HepG2 (cell line): Measurements from ENCODE around the gene CCDC57. TPM values are rescaled to one million over a fixed set of nuclear protein-coding genes. Genes with fewer than 3 reads are reported as not detected.

ENCODE experiments used
- ATAC-seq: fragments of 200-7000 bp; cut with Tn5 transposase; 3 replicates; pipeline ENCODE4 v1.9.1; 2020; ENCODE audit warnings: mild to moderate bottlenecking, moderate library complexity
- BruUV-seq: library from RNA; stranded (reverse); fragments of 400-500 nt; replicated peaks from 2 replicates; lab custom pipeline; 2021; lab: Mats Ljungman, UMichigan
- CTCF ChIA-PET: fragments of 300-600 bp; formaldehyde crosslinking; extraction: SDS; loops from one replicate; lab custom pipeline; 2021; ENCODE audit warnings: low total read pairs, inconsistent platforms, low intra/inter-chr PET ratio; lab: Yijun Ruan, JAX
- POLR2A ChIA-PET: fragments of 350-600 bp; sonication (Branson Sonifier 250); formaldehyde crosslinking; loops from one replicate; lab custom pipeline; 2020; ENCODE audit warnings: antibody characterized with exemption, inconsistent platforms; lab: Yijun Ruan, JAX
- DNase-seq: peaks from one replicate; pipeline ENCODE4 v3.0.0-alpha.2; 2015; ENCODE audit warnings: low spot score
- FAIRE-seq: peaks from 3 replicates; lab custom pipeline; 2011; peaks lifted over from hg19 to GRCh38; lab: Jason Lieb, UNC
- H2AFZ ChIP-seq: one replicate; pipeline ENCODE4 v1.6.1; 2011; ENCODE audit warnings: low read length, inconsistent platforms
- H3K27ac ChIP-seq: fragments of 300-600 bp; 3 replicates; pipeline ENCODE4 v1.8.0; 2011; ENCODE audit warnings: mixed run types, mild to moderate bottlenecking, mixed read lengths, low read length, inconsistent platforms; ENCODE audit not compliant: insufficient read depth; ENCODE audit errors: extremely low read length
- H3K27me3 ChIP-seq, 2 experiments: fragments of 200-600 bp in 1 of 2; 2 replicates in 1 of 2; 3 replicates in 1 of 2; pipeline versions ENCODE4 v1.6.0 to v1.8.0; 2011; ENCODE audit warnings: low read length in 2 of 2, mild to moderate bottlenecking in 2 of 2, moderate library complexity in 2 of 2, inconsistent platforms in 1 of 2; ENCODE audit not compliant: insufficient read depth in 2 of 2, control insufficient read depth in 1 of 2
- H3K36me3 ChIP-seq, 2 experiments: fragments of 200-600 bp in 1 of 2; replicated peaks in 1 of 2; 2 replicates in 1 of 2; 3 replicates in 1 of 2; pipeline versions ENCODE4 v1.5.1 to v1.8.0; 2011; ENCODE audit warnings: low read length in 2 of 2, inconsistent platforms in 1 of 2; ENCODE audit not compliant: insufficient read depth in 2 of 2, control insufficient read depth in 1 of 2
- H3K4me1 ChIP-seq: 2 replicates; pipeline ENCODE4 v1.5.1; 2012; ENCODE audit warnings: low read length, inconsistent platforms; ENCODE audit not compliant: insufficient read depth
- H3K4me2 ChIP-seq: 2 replicates; pipeline ENCODE4 v1.6.0; 2011; ENCODE audit warnings: low read depth, low read length, inconsistent platforms
- H3K4me3 ChIP-seq, 3 experiments: fragments of 200-600 bp in 1 of 3; sonication (generic), shearing (Covaris generic) in 1 of 3; replicated peaks in 1 of 3; 2 replicates each; pipeline ENCODE4 v1.5.1; 2011 to 2016; ENCODE audit warnings: low read length in 3 of 3, inconsistent platforms in 2 of 3, low read depth in 2 of 3, mild to moderate bottlenecking in 2 of 3, control low read depth in 1 of 3, mixed read lengths in 1 of 3; ENCODE audit not compliant: insufficient read depth in 1 of 3
- H3K79me2 ChIP-seq: one replicate; pipeline ENCODE4 v1.6.1; 2011; ENCODE audit warnings: low read length, inconsistent platforms; ENCODE audit not compliant: insufficient read depth
- H3K9ac ChIP-seq: 2 replicates; pipeline ENCODE4 v1.6.0; 2011; ENCODE audit warnings: mild to moderate bottlenecking, low read depth, low read length, inconsistent platforms; ENCODE audit not compliant: insufficient read depth
- H3K9me3 ChIP-seq: 2 replicates; pipeline ENCODE4 v1.5.1; 2012; ENCODE audit warnings: mild to moderate bottlenecking, low read length
- H4K20me1 ChIP-seq: 2 replicates; pipeline ENCODE4 v1.6.0; 2011; ENCODE audit warnings: inconsistent platforms, mild to moderate bottlenecking, low read length, moderate library complexity; ENCODE audit not compliant: insufficient read depth
- MAZ ChIP-seq, 2 experiments: sonication (generic) in 1 of 2; formaldehyde crosslinking in 1 of 2; IDR thresholded peaks; 2 replicates each; pipeline versions ENCODE4 v1.5.0 to v1.6.1; 2012 to 2020; ENCODE audit warnings: low read depth in 2 of 2, mild to moderate bottlenecking in 2 of 2, borderline replicate concordance in 1 of 2, improper control_type of control experiment in 1 of 2, low read length in 1 of 2, missing genetic modification reagents in 1 of 2, moderate library complexity in 1 of 2
- NFYC ChIP-seq: IDR thresholded peaks from 2 replicates; pipeline ENCODE4 v1.6.1; 2016; ENCODE audit warnings: missing genetic modification reagents, missing compliant biosample characterization
- PRMT3 ChIP-seq: sonication (generic); formaldehyde crosslinking; IDR thresholded peaks from 2 replicates; pipeline ENCODE4 v1.8.1; 2022; ENCODE audit warnings: low read depth, mild to moderate bottlenecking, moderate library complexity, missing genetic modification reagents, borderline replicate concordance
- RCOR2 ChIP-seq: IDR thresholded peaks from 2 replicates; pipeline ENCODE4 v1.6.1; 2016; ENCODE audit warnings: missing biosample characterization, missing genetic modification reagents
- ZNF251 ChIP-seq: sonication (generic); formaldehyde crosslinking; IDR thresholded peaks from 2 replicates; pipeline ENCODE4 v1.9.0; 2021; ENCODE audit warnings: mild to moderate bottlenecking, missing genetic modification reagents
- ZNF546 ChIP-seq: sonication (generic); formaldehyde crosslinking; conservative IDR thresholded peaks from 2 replicates; pipeline ENCODE4 v1.8.1; 2023; ENCODE audit warnings: mild to moderate bottlenecking, missing genetic modification reagents
- WGBS: methylation state at CpG from one replicate; pipeline ENCODE4 v1.1.6; 2017; ENCODE audit warnings: low lambda C conversion rate; 5-methylcytosine and 5-hydroxymethylcytosine counted together
- in situ Hi-C: cut with HindIII; loops from 2 replicates; pipeline ENCODE4 v1.10.0; 2017; ENCODE audit warnings: low pct_unique_long_range_greater_than_20kb; ENCODE audit not compliant: extremely low pct_ligation_motif_present
- intact Hi-C: fragments of 100-400 bp; cut with micrococcal nuclease; formaldehyde crosslinking; loops from one replicate; pipeline ENCODE4 v1.10.0; 2022; ENCODE audit not compliant: unreplicated experiment
- polyA plus RNA-seq, 8 experiments: library from polyadenylated mRNA; depleted of rRNA in 3 of 8; stranded (reverse) in 7 of 8; unstranded in 1 of 8; fragments of >200 nt; fragmentation: Illumina TruSeq in 4 of 8; extraction: Trizol in 4 of 8; gene quantifications; 2 replicates each; pipeline versions ENCODE4 v1.2.1 to v1.2.3, GENCODE V29; 2011 to 2016; ENCODE audit warnings: low read depth in 4 of 8, missing spikeins in 1 of 8, mixed read lengths in 1 of 8; ENCODE audit not compliant: insufficient read depth in 1 of 8
- total RNA-seq, 5 experiments: library from RNA; depleted of rRNA; stranded (reverse); fragments of >200 nt; fragmentation: Illumina TruSeq; extraction: Trizol; gene quantifications; 2 replicates each; pipeline ENCODE4 v1.2.3, GENCODE V29; 2016; ENCODE audit warnings: low read depth in 1 of 5
- TF ChIP-seq, protein P1 (sequence below): sonication (generic); formaldehyde crosslinking; IDR thresholded peaks from 2 replicates; pipeline ENCODE4 v1.5.0; 2020; ENCODE audit warnings: mild to moderate bottlenecking, missing genetic modification reagents, moderate library complexity
- TF ChIP-seq, protein P2 (sequence below), 2 experiments: fragments of 450-650 bp in 1 of 2; sonication (generic) in 1 of 2; formaldehyde crosslinking in 1 of 2; IDR thresholded peaks; 2 replicates each; pipeline versions ENCODE4 v1.6.1 to v1.8.0; 2016 to 2022; ENCODE audit warnings: antibody characterized with exemption in 1 of 2, mild to moderate bottlenecking in 1 of 2, missing genetic modification reagents in 1 of 2
- TF ChIP-seq, protein P3 (sequence below): sonication (generic); formaldehyde crosslinking; IDR thresholded peaks from 2 replicates; pipeline ENCODE4 v1.4.0; 2020; ENCODE audit warnings: missing genetic modification reagents

CCDC57 gene
- total and polyA plus RNA-seq, 2 of the 13 experiments (the other 11 are each of a cell fraction or from before 2014, with no cell fraction given) = 59.3 to 59.9 TPM

DNA sequence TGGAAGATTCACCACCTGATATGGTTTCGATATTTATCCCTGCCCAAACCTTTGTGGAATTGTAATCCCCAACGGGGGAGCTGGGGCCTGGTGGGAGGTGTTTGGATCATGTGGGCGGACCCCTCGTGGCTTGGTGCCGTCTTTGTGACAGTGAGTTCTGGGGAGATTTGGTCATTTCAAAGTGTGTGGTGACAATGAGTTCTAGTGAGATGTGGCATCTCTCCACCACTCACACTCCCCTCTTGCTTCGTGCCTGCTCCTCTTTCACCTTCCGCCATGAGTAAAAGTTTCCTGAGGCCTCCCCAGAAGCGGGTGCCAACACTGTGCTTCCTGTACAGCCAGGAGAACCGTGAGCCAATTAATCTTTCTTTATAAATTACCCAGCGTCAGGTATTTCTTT is 9.7 kb downstream of the CCDC57 start:
- ChIA-PET POLR2A (no interaction called here), CTCF (no interaction called here)
- FAIRE-seq (no peak), ATAC-seq (no peak), DNase-seq (no peak)
- Histone ChIP-seq H3K27me3 (no peaks in the 10 kb centered on the region), H3K4me2 (no peak overlapping the region), H3K36me3 (peaks cover 3 to 7% of the 10 kb centered on the region in 2 experiments; a peak in 4 of 5 replicates), H3K79me2 (no peaks in the 10 kb centered on the region), H3K9me3 (no peaks in the 10 kb centered on the region), H2AFZ (no peak overlapping the region), H3K4me3 (no peak overlapping the region), H3K4me1 (peaks cover 20% of the 10 kb centered on the region), H4K20me1 (no peaks in the 10 kb centered on the region), H3K9ac (no peak overlapping the region), H3K27ac (no peak overlapping the region)
- intact Hi-C loops (no loop called here), in situ Hi-C loops (no loop called here)
- no TSS peak for BruUV-seq
- 87% methylated on average over 10 of the region's 10 CpGs for WGBS
- TF ChIP-seq ZNF251 = no peak
- no peak for TF ChIP-seq MAZ (IDR thresholded peaks at IDR 0.05; ENCODE audit: borderline replicate concordance, low read depth, low read length)
- no peak for TF ChIP-seq MAZ (CRISPR knock-in tag; IDR thresholded peaks at IDR 0.05; ENCODE audit: low read depth)
- TF ChIP-seq, protein P1, sequence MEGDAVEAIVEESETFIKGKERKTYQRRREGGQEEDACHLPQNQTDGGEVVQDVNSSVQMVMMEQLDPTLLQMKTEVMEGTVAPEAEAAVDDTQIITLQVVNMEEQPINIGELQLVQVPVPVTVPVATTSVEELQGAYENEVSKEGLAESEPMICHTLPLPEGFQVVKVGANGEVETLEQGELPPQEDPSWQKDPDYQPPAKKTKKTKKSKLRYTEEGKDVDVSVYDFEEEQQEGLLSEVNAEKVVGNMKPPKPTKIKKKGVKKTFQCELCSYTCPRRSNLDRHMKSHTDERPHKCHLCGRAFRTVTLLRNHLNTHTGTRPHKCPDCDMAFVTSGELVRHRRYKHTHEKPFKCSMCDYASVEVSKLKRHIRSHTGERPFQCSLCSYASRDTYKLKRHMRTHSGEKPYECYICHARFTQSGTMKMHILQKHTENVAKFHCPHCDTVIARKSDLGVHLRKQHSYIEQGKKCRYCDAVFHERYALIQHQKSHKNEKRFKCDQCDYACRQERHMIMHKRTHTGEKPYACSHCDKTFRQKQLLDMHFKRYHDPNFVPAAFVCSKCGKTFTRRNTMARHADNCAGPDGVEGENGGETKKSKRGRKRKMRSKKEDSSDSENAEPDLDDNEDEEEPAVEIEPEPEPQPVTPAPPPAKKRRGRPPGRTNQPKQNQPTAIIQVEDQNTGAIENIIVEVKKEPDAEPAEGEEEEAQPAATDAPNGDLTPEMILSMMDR (CRISPR knock-in tag) = no peak
- no peak for TF ChIP-seq RCOR2 (CRISPR knock-in tag)
- TF ChIP-seq PRMT3 (CRISPR knock-in tag) = no peak
- TF ChIP-seq, protein P2, sequence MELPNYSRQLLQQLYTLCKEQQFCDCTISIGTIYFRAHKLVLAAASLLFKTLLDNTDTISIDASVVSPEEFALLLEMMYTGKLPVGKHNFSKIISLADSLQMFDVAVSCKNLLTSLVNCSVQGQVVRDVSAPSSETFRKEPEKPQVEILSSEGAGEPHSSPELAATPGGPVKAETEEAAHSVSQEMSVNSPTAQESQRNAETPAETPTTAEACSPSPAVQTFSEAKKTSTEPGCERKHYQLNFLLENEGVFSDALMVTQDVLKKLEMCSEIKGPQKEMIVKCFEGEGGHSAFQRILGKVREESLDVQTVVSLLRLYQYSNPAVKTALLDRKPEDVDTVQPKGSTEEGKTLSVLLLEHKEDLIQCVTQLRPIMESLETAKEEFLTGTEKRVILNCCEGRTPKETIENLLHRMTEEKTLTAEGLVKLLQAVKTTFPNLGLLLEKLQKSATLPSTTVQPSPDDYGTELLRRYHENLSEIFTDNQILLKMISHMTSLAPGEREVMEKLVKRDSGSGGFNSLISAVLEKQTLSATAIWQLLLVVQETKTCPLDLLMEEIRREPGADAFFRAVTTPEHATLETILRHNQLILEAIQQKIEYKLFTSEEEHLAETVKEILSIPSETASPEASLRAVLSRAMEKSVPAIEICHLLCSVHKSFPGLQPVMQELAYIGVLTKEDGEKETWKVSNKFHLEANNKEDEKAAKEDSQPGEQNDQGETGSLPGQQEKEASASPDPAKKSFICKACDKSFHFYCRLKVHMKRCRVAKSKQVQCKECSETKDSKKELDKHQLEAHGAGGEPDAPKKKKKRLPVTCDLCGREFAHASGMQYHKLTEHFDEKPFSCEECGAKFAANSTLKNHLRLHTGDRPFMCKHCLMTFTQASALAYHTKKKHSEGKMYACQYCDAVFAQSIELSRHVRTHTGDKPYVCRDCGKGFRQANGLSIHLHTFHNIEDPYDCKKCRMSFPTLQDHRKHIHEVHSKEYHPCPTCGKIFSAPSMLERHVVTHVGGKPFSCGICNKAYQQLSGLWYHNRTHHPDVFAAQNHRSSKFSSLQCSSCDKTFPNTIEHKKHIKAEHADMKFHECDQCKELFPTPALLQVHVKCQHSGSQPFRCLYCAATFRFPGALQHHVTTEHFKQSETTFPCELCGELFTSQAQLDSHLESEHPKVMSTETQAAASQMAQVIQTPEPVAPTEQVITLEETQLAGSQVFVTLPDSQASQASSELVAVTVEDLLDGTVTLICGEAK (IDR thresholded peaks at IDR 0.05) = no peak
- TF ChIP-seq, protein P2 (CRISPR knock-in tag; IDR thresholded peaks at IDR 0.05) = no peak
- TF ChIP-seq, protein P3, sequence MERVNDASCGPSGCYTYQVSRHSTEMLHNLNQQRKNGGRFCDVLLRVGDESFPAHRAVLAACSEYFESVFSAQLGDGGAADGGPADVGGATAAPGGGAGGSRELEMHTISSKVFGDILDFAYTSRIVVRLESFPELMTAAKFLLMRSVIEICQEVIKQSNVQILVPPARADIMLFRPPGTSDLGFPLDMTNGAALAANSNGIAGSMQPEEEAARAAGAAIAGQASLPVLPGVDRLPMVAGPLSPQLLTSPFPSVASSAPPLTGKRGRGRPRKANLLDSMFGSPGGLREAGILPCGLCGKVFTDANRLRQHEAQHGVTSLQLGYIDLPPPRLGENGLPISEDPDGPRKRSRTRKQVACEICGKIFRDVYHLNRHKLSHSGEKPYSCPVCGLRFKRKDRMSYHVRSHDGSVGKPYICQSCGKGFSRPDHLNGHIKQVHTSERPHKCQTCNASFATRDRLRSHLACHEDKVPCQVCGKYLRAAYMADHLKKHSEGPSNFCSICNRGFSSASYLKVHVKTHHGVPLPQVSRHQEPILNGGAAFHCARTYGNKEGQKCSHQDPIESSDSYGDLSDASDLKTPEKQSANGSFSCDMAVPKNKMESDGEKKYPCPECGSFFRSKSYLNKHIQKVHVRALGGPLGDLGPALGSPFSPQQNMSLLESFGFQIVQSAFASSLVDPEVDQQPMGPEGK (CRISPR knock-in tag) = no peak
- TF ChIP-seq NFYC = no peak
- no peak for TF ChIP-seq ZNF546 (CRISPR knock-in tag)
